NCI-H1694 (cell line): ENCODE measurements around the gene KCNIP4.
"Not testable (repeated sequence)": the region's sequence is repeated elsewhere in the genome, so short reads cannot be mapped to it uniquely, and the experiment has no call there.

Experiments used
- DNase-seq: peaks from one replicate; lab custom pipeline; 2025; lab: John Stamatoyannopoulos, UW

The KCNIP4 gene

DNA sequence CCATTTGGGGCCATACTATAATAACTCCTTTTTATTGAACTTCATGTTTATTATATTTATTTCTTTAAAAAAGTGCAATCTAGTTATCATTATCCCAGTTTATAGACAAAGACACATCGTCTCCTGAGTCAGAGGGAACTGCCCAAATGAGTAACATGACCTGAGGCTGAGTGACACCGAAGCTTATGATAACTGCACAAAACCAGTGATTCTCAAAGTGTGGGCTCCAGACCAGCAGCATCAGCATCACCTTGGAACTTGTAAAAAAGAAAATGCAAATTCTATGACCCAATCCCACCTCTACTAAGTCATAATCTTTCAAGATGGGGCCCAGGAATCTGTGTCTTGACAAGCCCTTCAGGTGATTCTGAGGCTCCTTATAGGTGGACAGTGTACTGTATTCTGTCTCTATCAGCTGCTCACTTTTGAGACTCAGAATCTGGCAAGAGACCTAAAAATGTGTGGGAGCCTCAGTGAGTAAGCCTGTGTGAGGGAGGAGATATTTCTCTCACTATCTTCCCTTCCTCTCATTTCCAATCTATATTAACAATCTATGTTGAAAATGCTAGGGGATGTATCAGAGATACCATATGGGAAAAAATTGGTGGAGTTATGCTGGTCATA is 1101.3 kb downstream of the KCNIP4 start:
- DNase-seq, result no peak

DNA sequence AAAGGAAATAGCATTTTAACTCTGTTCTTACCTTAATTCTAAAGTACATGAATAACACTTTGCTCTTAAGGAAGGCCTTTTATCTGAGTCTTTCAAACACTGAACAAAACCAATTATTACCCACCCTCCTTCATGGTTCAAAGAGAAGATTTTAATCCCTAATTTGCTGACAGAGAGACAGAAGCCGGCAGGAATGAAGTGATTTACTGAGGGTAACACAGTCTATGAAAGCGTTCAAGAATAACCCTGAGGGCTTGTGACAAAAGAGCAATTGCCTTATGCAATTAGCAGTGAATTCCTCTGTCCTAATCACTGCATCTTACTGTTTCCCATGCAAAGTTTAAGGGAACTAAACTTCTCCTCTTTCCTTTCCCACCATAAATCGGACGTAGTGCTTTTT is 1104.3 kb downstream of the KCNIP4 start:
- no peak for DNase-seq

GRCh38 chr4:20840648-20841190 is 1107.9 kb downstream of the KCNIP4 start:
- no peak for DNase-seq

GRCh38 chr4:20839957-20840356 is 1108.6 kb downstream of the KCNIP4 start:
- DNase-seq, result no peak

- no peak for DNase-seq
Measured at GRCh38 chr4:20838476-20838875, 1110.1 kb downstream of the KCNIP4 start.

DNA sequence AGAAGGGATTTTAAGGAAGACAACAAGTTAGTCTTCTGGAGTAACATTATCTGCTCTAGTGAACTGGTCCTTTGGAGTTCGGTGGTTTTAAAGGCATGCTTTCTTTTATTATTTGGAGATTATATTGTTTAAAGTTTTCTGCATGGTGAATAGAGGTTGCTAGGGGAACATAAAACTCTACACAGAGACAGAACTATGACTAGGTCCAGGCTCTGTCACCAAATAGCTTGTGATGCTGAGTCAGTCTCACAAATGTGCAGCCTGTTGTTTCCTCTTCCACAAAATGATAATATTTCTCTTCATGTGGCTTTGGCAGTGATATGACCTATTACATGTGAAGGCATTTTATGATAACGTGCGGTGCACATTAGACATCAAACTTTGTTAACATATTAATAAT is 1115.7 kb downstream of the KCNIP4 start:
- DNase-seq, result no peak

- no peak for DNase-seq
Measured at GRCh38 chr4:20831746-20832145, 1116.8 kb downstream of the KCNIP4 start.

- DNase-seq, result no peak
Measured at GRCh38 chr4:20829617-20830357, 1118.8 kb downstream of the KCNIP4 start.

- DNase-seq, result no peak
Measured at GRCh38 chr4:20825505-20825904, 1123.1 kb downstream of the KCNIP4 start.

- DNase-seq, result no peak
Measured at GRCh38 chr4:20816287-20816686, 1132.3 kb downstream of the KCNIP4 start.

DNA sequence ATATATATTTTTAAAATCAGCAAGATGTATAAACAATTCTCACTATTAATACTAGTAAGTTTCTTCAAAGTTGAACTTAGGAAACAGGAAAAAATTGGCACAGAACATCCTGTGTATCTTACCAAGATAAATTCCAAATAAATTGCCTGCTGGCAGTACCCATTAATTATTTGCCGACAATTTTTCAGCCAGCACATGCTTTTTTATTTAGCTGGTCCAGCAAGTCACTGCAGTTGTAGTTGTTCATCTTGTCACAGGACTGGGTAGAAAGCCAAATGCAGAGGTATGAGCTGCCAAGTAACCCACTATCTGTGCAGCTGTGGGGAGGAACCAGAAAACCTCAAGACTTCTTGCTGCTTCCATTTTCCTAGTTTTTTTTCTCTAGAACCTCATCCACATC is 1134.9 kb downstream of the KCNIP4 start:
- no peak for DNase-seq

DNA sequence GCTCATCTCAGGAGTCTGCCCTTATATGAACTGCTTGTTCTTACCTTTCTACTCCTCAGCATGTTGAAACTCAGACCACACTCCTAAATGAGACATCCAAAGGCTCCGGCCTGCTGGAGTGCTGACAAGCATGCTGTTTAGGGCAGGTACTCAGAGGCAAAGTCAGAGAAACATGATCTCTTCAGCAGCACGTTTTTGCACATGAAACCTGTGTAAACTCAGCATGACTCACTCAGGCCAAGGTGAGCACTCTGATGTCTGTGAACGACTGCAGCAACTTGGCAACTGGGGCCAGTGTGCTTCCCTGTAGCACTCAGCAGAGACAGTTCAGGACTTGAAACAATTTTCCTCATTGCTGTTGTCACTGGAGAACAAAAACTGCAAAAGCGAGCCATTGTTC is 1138.8 kb downstream of the KCNIP4 start:
- no peak for DNase-seq

- DNase-seq, result no peak
Measured at GRCh38 chr4:20805716-20806115, 1142.9 kb downstream of the KCNIP4 start.

GRCh38 chr4:20787940-20788665 is 1160.5 kb downstream of the KCNIP4 start:
- DNase-seq, result no peak

- DNase-seq, result not testable (repeated sequence)
Measured at GRCh38 chr4:20783134-20783533, 1165.4 kb downstream of the KCNIP4 start.

DNA sequence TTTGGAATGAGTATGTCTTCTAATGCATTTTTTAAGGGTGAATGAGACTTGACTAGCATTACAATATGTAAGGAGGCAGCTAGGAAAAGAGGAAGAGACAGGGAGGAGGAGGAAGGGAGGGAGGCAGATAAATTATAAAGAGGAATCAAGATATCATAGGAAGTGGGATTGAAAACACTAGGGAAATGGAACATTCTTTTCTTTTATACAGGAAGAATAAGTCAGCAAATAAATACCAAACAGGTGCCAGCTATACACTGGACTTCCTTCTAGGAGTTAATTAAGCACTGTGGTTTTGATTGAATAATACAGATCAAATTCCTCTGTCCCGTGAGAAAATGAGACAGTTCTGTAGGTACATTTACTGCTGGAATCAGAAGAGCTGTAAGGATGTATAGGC is 1169.7 kb downstream of the KCNIP4 start:
- no peak for DNase-seq

DNA sequence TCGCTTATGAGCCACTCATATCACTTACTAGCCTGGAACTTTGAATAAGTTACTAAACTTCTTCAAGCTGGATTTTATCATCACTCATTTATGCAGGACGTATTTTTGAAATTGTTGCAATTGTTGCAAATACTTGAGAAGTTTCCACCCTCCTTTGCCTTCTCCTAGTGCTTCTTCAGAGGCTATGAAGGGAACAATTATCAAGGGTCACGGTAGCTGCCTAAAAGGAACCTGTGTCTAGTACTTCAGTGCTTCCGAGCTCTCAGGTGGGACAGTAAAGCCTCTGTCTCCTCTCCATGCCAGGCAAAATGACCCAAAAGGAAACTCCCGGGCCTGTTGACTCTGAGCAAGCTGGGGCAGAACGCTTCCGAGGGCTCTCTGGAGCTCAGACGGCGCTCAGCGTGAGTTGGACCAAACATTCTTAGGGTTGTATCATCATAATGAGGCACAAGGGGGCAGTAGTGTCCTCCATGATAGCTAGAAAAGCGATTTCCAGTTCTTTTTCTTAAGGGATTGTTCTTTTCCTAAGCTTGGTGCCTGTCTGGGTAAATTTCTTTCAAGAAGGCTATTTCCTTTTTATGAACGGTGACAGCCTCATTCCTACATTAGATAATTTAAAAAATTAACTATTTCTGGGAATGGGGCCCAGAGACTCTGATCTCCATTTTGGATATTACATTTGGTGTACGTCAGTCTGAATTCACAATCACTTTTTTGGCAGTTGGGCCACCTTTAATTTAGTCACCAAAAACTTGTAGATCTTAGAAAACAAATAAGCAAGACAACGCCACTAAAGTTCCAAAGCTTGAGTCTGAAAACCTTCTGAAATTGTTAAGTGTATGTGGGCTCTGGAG is 1175.2 kb downstream of the KCNIP4 start:
- DNase-seq, result peak; percentile 12

DNA sequence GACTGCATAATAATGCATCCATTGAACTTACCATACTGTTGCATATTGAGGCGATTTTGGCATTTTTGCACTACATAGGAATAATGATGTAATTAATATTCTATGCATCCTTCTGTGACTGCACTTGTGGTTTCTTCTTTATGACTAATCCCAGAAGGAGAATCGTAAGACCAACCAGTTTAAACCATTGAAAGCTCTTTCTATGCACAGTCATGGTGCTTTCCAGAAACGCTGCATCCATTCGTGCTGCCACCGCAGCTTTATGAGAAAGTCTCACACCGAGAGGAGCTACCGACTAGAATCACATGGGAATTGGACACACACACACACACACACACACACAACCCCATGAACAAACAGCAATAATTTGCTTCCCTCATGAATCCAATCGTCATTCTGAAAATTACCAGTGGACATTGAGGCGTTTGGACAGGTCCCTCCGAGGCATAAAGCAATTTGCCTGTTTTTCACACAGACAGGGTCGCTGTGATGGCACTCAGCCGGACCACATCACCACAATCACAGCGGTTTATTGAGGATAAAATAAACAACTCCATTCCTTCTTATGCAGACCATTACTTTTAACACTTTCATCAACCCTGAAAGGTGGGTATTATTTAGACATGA is 1184.1 kb downstream of the KCNIP4 start:
- no peak for DNase-seq

- no peak for DNase-seq
Measured at GRCh38 chr4:20761826-20762225, 1186.7 kb downstream of the KCNIP4 start.

GRCh38 chr4:20761382-20761781 is 1187.2 kb downstream of the KCNIP4 start:
- no peak for DNase-seq

DNA sequence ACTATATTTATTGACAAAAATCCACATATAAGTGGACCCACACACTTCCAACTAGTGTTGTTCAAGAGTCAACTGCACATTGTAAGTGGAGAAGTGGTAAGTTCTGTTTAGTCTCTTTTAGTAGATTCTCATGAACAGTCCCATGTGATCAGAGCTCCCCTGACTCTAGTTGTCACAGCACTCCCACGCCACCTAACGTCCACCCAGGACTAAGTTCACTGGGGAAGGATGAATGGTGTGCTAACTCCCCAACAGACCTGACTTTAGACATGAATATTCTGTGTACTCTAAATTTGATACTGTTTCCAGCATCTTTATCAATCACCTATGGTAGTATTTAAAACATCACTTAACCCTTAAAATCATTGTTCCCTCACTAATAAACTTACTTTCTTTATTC is 1188.5 kb downstream of the KCNIP4 start:
- no peak for DNase-seq
